HepG2 (cell line): Measurements from ENCODE around the gene C9orf78. TPM values are rescaled to one million over a fixed set of nuclear protein-coding genes. Genes with fewer than 3 reads are reported as not detected.

Source experiments
- ARHGAP35 ChIP-seq: sonication (generic); formaldehyde crosslinking; IDR thresholded peaks from 2 replicates; pipeline ENCODE4 v1.9.0; 2022; ENCODE audit warnings: mild to moderate bottlenecking, inconsistent platforms, moderate library complexity, missing genetic modification reagents, borderline replicate concordance
- ATF5 ChIP-seq: sonication (generic); formaldehyde crosslinking; IDR thresholded peaks from 2 replicates; pipeline ENCODE4 v1.4.0; 2020; ENCODE audit warnings: mild to moderate bottlenecking, low read depth, missing genetic modification reagents
- CENPT ChIP-seq: sonication (generic); formaldehyde crosslinking; IDR thresholded peaks from 2 replicates; pipeline ENCODE4 v1.8.0; 2022; ENCODE audit warnings: low read depth, mild to moderate bottlenecking, moderate library complexity, missing genetic modification reagents
- E2F2 ChIP-seq: sonication (generic); formaldehyde crosslinking; IDR thresholded peaks from 2 replicates; pipeline ENCODE4 v1.4.0; 2020; ENCODE audit warnings: missing genetic modification reagents, borderline replicate concordance
- HES4 ChIP-seq: sonication (generic); formaldehyde crosslinking; IDR thresholded peaks from 2 replicates; pipeline ENCODE4 v1.9.0; 2021; ENCODE audit warnings: mild to moderate bottlenecking, missing genetic modification reagents, borderline replicate concordance
- HMGXB3 ChIP-seq: sonication (generic); formaldehyde crosslinking; IDR thresholded peaks from 2 replicates; pipeline ENCODE4 v1.4.0; 2020; ENCODE audit warnings: missing genetic modification reagents, borderline replicate concordance
- HMGXB4 ChIP-seq, 2 experiments: sonication (generic) in 1 of 2; formaldehyde crosslinking in 1 of 2; IDR thresholded peaks; 2 replicates each; pipeline versions ENCODE4 v1.4.0 to v1.6.1; 2018 to 2020; ENCODE audit warnings: missing genetic modification reagents in 2 of 2, borderline replicate concordance in 1 of 2, low read depth in 1 of 2, mild to moderate bottlenecking in 1 of 2, missing biosample characterization in 1 of 2
- MXD4 ChIP-seq: IDR thresholded peaks from 2 replicates; pipeline ENCODE4 v1.6.1; 2016; ENCODE audit warnings: mild to moderate bottlenecking, missing biosample characterization, missing genetic modification reagents
- NR2F1 ChIP-seq, 2 experiments: fragments of 450-650 bp in 1 of 2; formaldehyde crosslinking in 1 of 2; IDR thresholded peaks; 2 replicates each; pipeline versions ENCODE4 v1.5.0 to v1.6.1; 2016 to 2020; ENCODE audit warnings: mild to moderate bottlenecking in 1 of 2, missing compliant biosample characterization in 1 of 2, missing genetic modification reagents in 1 of 2, moderate library complexity in 1 of 2
- SMARCC2 ChIP-seq: fragments of 450-650 bp; IDR thresholded peaks from 2 replicates; pipeline ENCODE4 v1.6.1; 2017; ENCODE audit warnings: antibody characterized with exemption, mild to moderate bottlenecking
- SNAPC4 ChIP-seq: sonication (generic); formaldehyde crosslinking; IDR thresholded peaks from 2 replicates; pipeline ENCODE4 v1.4.0; 2020; ENCODE audit warnings: mild to moderate bottlenecking, missing genetic modification reagents
- YEATS2 ChIP-seq: sonication (generic); formaldehyde crosslinking; IDR thresholded peaks from 2 replicates; pipeline ENCODE4 v1.4.0; 2020; ENCODE audit warnings: missing genetic modification reagents, borderline replicate concordance
- ZKSCAN5 ChIP-seq: sonication (generic); formaldehyde crosslinking; IDR thresholded peaks from 2 replicates; pipeline ENCODE4 v1.5.1; 2020; ENCODE audit warnings: mild to moderate bottlenecking, missing genetic modification reagents
- polyA plus RNA-seq, 8 experiments: library from polyadenylated mRNA; depleted of rRNA in 3 of 8; stranded (reverse) in 7 of 8; unstranded in 1 of 8; fragments of >200 nt; fragmentation: Illumina TruSeq in 4 of 8; extraction: Trizol in 4 of 8; gene quantifications; 2 replicates each; pipeline versions ENCODE4 v1.2.1 to v1.2.3, GENCODE V29; 2011 to 2016; ENCODE audit warnings: low read depth in 4 of 8, missing spikeins in 1 of 8, mixed read lengths in 1 of 8; ENCODE audit not compliant: insufficient read depth in 1 of 8
- total RNA-seq, 5 experiments: library from RNA; depleted of rRNA; stranded (reverse); fragments of >200 nt; fragmentation: Illumina TruSeq; extraction: Trizol; gene quantifications; 2 replicates each; pipeline ENCODE4 v1.2.3, GENCODE V29; 2016; ENCODE audit warnings: low read depth in 1 of 5

The C9orf78 gene
- total and polyA plus RNA-seq, 2 of the 13 experiments (the other 11 are each of a cell fraction or from before 2014, with no cell fraction given): 18.4 to 35.5 TPM

- no peak for TF ChIP-seq ATF5 (CRISPR knock-in tag)
- TF ChIP-seq CENPT (CRISPR knock-in tag): no peak
- no peak for TF ChIP-seq E2F2 (CRISPR knock-in tag)
- TF ChIP-seq SNAPC4 (CRISPR knock-in tag): no peak
- peak; percentile 56 to 75; a peak in 3 of 4 replicates for TF ChIP-seq HMGXB4 (CRISPR knock-in tag; IDR thresholded peaks at IDR 0.05; ENCODE audit: borderline replicate concordance in 1 of 2, low read depth in 1 of 2)
- TF ChIP-seq ZKSCAN5 (CRISPR knock-in tag): no peak
- TF ChIP-seq MXD4: peak; percentile 50; the same call in 1 of the 2 replicates
- no peak for TF ChIP-seq ARHGAP35 (CRISPR knock-in tag)
- no peak for TF ChIP-seq HMGXB3 (CRISPR knock-in tag)
- peak; percentile 69; the same call in 1 of the 2 replicates for TF ChIP-seq YEATS2 (CRISPR knock-in tag)
- TF ChIP-seq SMARCC2: no peak
- TF ChIP-seq NR2F1 (CRISPR knock-in tag; IDR thresholded peaks at IDR 0.05): no peak
- TF ChIP-seq HES4 (CRISPR knock-in tag): peak; percentile 69; the same call in 1 of the 2 replicates
Observed at GRCh38 chr9:129802833-129803675, 32.0 kb downstream of the C9orf78 start, which contains the start of gene TOR1B (continued).
